GM12874 (cell line): ENCODE results near the gene PID1.

ENCODE experiments used
- CTCF ChIP-seq: IDR thresholded peaks from 2 replicates; pipeline ENCODE4 v1.5.1; 2011; ENCODE audit warnings: low read depth, mild to moderate bottlenecking, control low read depth, low read length, moderate library complexity; ENCODE audit not compliant: insufficient read depth

Gene PID1

GRCh38 chr2:229137066-229137465 is 134.0 kb downstream of the PID1 start:
- TF ChIP-seq CTCF: no peak

GRCh38 chr2:229133155-229133772 is 137.8 kb downstream of the PID1 start:
- 0 out of 2 replicates have a peak, but pooled peaks have one; percentile 7 for TF ChIP-seq CTCF

GRCh38 chr2:229132236-229132635 is 138.9 kb downstream of the PID1 start:
- TF ChIP-seq CTCF: no peak

- no peak for TF ChIP-seq CTCF
Measured at GRCh38 chr2:229130522-229130921, 140.6 kb downstream of the PID1 start.

GRCh38 chr2:229129738-229130371 is 141.2 kb downstream of the PID1 start:
- TF ChIP-seq CTCF: no peak

GRCh38 chr2:229127471-229127870 is 143.6 kb downstream of the PID1 start:
- no peak for TF ChIP-seq CTCF

- TF ChIP-seq CTCF: no peak
Measured at GRCh38 chr2:229126066-229126465, 145.0 kb downstream of the PID1 start.
